ENCODE data around the gene PRKD1.

PRKD1 gene

GRCh38 chr14:29927376-29928116, at the start of gene PRKD1:
PRKD1 (minus strand) TSS chr14:29927847.
- peak within 1 kb of the TSS; percentile 77 for H3K4me3 ChIP-seq (ENCODE audit: low read depth, low read length)
- peak; percentile 72 for DNase-seq (ENCODE audit: low read depth)
- TF ChIP-seq CTCF (conservative IDR thresholded peaks at IDR 0.05; ENCODE audit: low read depth, low read length) = no peak

- H3K4me3 ChIP-seq (ENCODE audit: low read depth, low read length) = no peak overlapping the region
- DNase-seq (ENCODE audit: low read depth) = no peak
- TF ChIP-seq CTCF (conservative IDR thresholded peaks at IDR 0.05; ENCODE audit: low read depth, low read length) = no peak
Observed at GRCh38 chr14:29971101-29971500, 43.5 kb upstream of the PRKD1 start.

GRCh38 chr14:29955087-29955486, 27.4 kb upstream of the PRKD1 start:
- peak; percentile 51 for DNase-seq (ENCODE audit: low read depth)
- no peak for TF ChIP-seq CTCF (conservative IDR thresholded peaks at IDR 0.05; ENCODE audit: low read depth, low read length)
- H3K4me3 ChIP-seq (ENCODE audit: low read depth, low read length) = no peak overlapping the region

GRCh38 chr14:29953501-29953900, 25.9 kb upstream of the PRKD1 start:
- no peak for DNase-seq (ENCODE audit: low read depth)

GRCh38 chr14:29944091-29944490, 16.4 kb upstream of the PRKD1 start:
- H3K4me3 ChIP-seq (ENCODE audit: low read depth, low read length) = no peak overlapping the region
- no peak for DNase-seq (ENCODE audit: low read depth)
- TF ChIP-seq CTCF (conservative IDR thresholded peaks at IDR 0.05; ENCODE audit: low read depth, low read length) = no peak

More at GRCh38 chr14:29953501-29953900, 25.9 kb upstream of the PRKD1 start:
- TF ChIP-seq CTCF (conservative IDR thresholded peaks at IDR 0.05; ENCODE audit: low read depth, low read length) = no peak
- no peak overlapping the region for H3K4me3 ChIP-seq (ENCODE audit: low read depth, low read length)

- no peak for DNase-seq (ENCODE audit: low read depth)
- TF ChIP-seq CTCF (conservative IDR thresholded peaks at IDR 0.05; ENCODE audit: low read depth, low read length) = no peak
- no peak overlapping the region for H3K4me3 ChIP-seq (ENCODE audit: low read depth, low read length)
Observed at GRCh38 chr14:29941401-29941800, 13.8 kb upstream of the PRKD1 start.

- no peak for TF ChIP-seq CTCF (conservative IDR thresholded peaks at IDR 0.05; ENCODE audit: low read depth, low read length)
- H3K4me3 ChIP-seq (ENCODE audit: low read depth, low read length) = no peak overlapping the region
- no peak for DNase-seq (ENCODE audit: low read depth)
Observed at GRCh38 chr14:29940482-29940881, 12.8 kb upstream of the PRKD1 start.
